DND-41 (cell line): ENCODE measurements around the gene FARP1.

ENCODE experiments used
- ATAC-seq: fragments of 200-7000 bp; cut with Tn5 transposase; 3 replicates; pipeline ENCODE4 v1.9.1; 2021; ENCODE audit warnings: low read depth; ENCODE audit not compliant: insufficient read depth
- DNase-seq: peaks from one replicate; pipeline ENCODE4 v3.0.0-alpha.2; 2020
- H2AFZ ChIP-seq: 2 replicates; pipeline ENCODE4 v1.6.0; 2012; ENCODE audit warnings: low read depth, low read length
- H3K27ac ChIP-seq: 2 replicates; pipeline ENCODE4 v1.5.1; 2012; ENCODE audit warnings: low read length, inconsistent platforms
- H3K27me3 ChIP-seq: fragments of 200-600 bp; sonication (generic); 2 replicates; pipeline ENCODE4 v1.6.0; 2012; ENCODE audit warnings: low read length, mild to moderate bottlenecking, inconsistent platforms; ENCODE audit not compliant: insufficient read depth, poor library complexity
- H3K36me3 ChIP-seq: 2 replicates; pipeline ENCODE4 v1.5.1; 2012; ENCODE audit warnings: low read length, inconsistent platforms; ENCODE audit not compliant: insufficient read depth
- H3K4me1 ChIP-seq: 2 replicates; pipeline ENCODE4 v1.5.1; 2012; ENCODE audit warnings: mild to moderate bottlenecking, low read length; ENCODE audit not compliant: insufficient read depth
- H3K4me2 ChIP-seq: 2 replicates; pipeline ENCODE4 v1.6.0; 2012; ENCODE audit warnings: mild to moderate bottlenecking, moderate library complexity, low read length, inconsistent platforms; ENCODE audit not compliant: insufficient read depth
- H3K4me3 ChIP-seq, 2 experiments: fragments of 200-600 bp in 1 of 2; shearing (Covaris generic) in 1 of 2; 2 replicates each; pipeline ENCODE4 v1.5.1; 2012 to 2016; ENCODE audit warnings: inconsistent platforms in 2 of 2, low read length in 2 of 2, mild to moderate bottlenecking in 2 of 2, low read depth in 1 of 2, moderate library complexity in 1 of 2
- H3K79me2 ChIP-seq: 2 replicates; pipeline ENCODE4 v1.6.0; 2012; ENCODE audit warnings: low read length, inconsistent platforms; ENCODE audit not compliant: insufficient read depth
- H3K9ac ChIP-seq: 2 replicates; pipeline ENCODE4 v1.6.0; 2012; ENCODE audit warnings: low read depth, mild to moderate bottlenecking, inconsistent platforms, low read length, moderate library complexity
- H3K9me3 ChIP-seq: 2 replicates; pipeline ENCODE4 v1.5.1; 2012; ENCODE audit warnings: low read length, moderate library complexity, mild to moderate bottlenecking, inconsistent platforms; ENCODE audit not compliant: insufficient read depth, severe bottlenecking
- H4K20me1 ChIP-seq: 2 replicates; pipeline ENCODE4 v1.6.0; 2012; ENCODE audit warnings: low read length; ENCODE audit not compliant: insufficient read depth
- EZH2 ChIP-seq: IDR thresholded peaks from 3 replicates; pipeline ENCODE4 v1.6.1; 2012; ENCODE audit warnings: borderline replicate concordance, low read depth, mild to moderate bottlenecking, moderate library complexity, low read length, inconsistent platforms; ENCODE audit not compliant: severe bottlenecking
- TF ChIP-seq, protein P1 (sequence below): IDR thresholded peaks from 2 replicates; pipeline ENCODE4 v1.5.1; 2012; ENCODE audit warnings: borderline replicate concordance, low read length, moderate library complexity, mild to moderate bottlenecking; ENCODE audit not compliant: poor library complexity, severe bottlenecking; ENCODE audit errors: extremely low read depth

FARP1 gene

DNA sequence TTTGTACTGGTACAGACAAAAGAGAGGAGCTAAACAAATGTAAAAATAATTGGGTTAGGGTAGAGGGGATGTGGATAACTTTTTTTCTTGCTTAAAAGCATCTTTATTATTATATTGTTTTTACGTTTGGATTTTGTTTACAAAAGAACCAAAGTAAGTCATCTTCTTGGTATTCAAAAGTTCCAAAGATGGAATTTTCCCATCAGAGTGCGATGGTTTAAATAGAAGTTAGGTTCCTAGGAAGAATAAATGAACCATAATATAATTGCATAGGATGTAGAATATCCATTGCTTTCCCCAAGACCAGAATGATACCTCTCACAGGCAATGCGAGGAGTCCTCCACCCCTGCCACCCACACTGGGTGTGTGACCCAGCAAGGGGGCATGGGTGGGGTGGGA lies 133.6 kb downstream of the FARP1 start:
- Histone ChIP-seq H3K4me3 (no peak overlapping the region), H2AFZ (no peak overlapping the region), H3K36me3 (no peaks in the 10 kb centered on the region), H3K27me3 (no peaks in the 10 kb centered on the region), H3K9ac (no peak overlapping the region), H3K4me2 (no peak overlapping the region), H3K4me1 (peaks cover 3% of the 10 kb centered on the region; the same call in 1 of the 2 replicates), H3K27ac (no peak overlapping the region), H3K79me2 (no peaks in the 10 kb centered on the region), H4K20me1 (no peaks in the 10 kb centered on the region), H3K9me3 (no peaks in the 10 kb centered on the region)
- ATAC-seq = no peak
- TF ChIP-seq, protein P1, sequence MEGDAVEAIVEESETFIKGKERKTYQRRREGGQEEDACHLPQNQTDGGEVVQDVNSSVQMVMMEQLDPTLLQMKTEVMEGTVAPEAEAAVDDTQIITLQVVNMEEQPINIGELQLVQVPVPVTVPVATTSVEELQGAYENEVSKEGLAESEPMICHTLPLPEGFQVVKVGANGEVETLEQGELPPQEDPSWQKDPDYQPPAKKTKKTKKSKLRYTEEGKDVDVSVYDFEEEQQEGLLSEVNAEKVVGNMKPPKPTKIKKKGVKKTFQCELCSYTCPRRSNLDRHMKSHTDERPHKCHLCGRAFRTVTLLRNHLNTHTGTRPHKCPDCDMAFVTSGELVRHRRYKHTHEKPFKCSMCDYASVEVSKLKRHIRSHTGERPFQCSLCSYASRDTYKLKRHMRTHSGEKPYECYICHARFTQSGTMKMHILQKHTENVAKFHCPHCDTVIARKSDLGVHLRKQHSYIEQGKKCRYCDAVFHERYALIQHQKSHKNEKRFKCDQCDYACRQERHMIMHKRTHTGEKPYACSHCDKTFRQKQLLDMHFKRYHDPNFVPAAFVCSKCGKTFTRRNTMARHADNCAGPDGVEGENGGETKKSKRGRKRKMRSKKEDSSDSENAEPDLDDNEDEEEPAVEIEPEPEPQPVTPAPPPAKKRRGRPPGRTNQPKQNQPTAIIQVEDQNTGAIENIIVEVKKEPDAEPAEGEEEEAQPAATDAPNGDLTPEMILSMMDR = no peak
- no peak for TF ChIP-seq EZH2
- DNase-seq = no peak

DNA sequence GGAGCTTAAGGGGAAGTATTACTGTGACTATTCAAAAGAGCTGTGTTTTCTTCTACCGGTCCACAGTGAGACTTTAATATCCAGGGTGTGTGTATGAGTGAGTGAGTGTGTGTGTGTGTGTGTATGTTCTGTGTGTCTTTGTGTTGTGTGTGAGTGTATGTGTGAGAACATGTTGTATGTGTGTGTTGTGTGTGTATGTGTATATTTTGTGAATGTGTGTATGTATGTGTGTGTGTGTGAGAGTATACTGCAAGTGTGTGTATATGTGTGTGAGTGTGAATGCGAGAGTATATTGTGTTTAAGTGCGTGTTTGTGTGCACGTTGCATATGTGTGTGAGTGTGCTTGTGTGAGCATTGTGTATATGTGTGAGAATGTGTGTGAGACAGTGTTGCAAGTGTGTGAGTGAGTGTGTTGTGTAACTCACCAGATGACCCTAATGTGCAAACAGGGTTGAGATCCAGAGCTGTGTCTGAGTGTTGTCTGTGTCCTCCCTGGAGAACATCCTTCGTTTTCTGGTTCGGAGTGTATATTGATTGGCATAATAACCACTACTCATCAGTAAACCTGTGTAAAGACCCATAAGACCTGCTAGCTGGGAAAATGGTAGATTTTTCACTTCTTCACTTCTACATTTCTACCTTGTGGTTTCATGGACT lies 135.3 kb downstream of the FARP1 start:
- DNase-seq (no peak), ATAC-seq (no peak)
- no peaks in the 10 kb centered on the region for H4K20me1 ChIP-seq

DNA sequence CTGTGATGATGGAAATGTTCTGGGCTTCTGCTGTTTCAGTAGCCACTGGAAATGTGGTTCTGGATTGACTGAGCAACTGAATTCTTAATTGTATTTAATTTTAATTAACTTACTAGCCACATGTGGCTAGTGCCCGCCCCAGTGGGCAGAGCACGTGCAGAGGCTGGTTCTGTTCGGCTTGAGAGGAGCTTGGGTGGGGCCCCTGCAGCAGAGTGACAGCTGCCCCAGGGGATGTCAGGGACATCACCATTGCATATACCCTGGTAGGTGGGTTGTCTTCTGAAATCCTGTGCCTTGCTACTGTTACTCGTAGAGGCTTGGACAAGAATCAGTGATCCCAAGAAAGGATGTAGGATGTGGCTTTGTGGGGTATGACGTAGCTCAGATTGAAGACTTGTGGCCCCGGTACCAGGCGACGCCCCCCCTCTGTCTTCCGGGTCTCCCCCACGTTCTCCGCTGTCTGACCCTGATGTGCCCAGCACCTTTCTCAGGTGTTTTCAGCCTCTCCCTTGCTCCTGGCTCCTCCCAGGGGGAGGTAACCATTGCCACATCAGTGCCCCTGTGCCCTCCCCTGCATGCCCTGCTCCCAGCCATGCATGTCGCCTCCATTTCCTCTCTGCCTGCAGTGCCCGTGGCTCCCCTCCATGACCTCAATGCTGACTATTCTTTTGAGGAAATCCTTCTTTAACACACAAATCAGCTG lies 136.7 kb downstream of the FARP1 start:
- no peak overlapping the region for H3K4me2 ChIP-seq
- H3K9me3 ChIP-seq = no peaks in the 10 kb centered on the region
- no peaks in the 10 kb centered on the region for H3K79me2 ChIP-seq
- DNase-seq = peak; percentile 4
- H3K4me3 ChIP-seq = no peak overlapping the region
- peaks cover 3% of the 10 kb centered on the region; the same call in 1 of the 2 replicates for H3K4me1 ChIP-seq
- H3K27ac ChIP-seq = no peak overlapping the region
- peaks cover 8% of the 10 kb centered on the region for H3K27me3 ChIP-seq
- peak; percentile 40; the same call in 1 of the 3 replicates for ATAC-seq
- no peaks in the 10 kb centered on the region for H3K36me3 ChIP-seq
- TF ChIP-seq EZH2 = no peak
- TF ChIP-seq, protein P1 = no peak
- H2AFZ ChIP-seq = peak overlapping the region; percentile 55; the same call in 1 of the 2 replicates
- H3K9ac ChIP-seq = no peak overlapping the region
- H4K20me1 ChIP-seq = no peaks in the 10 kb centered on the region

More for the DNA sequence above, 135.3 kb downstream of the FARP1 start:
- Histone ChIP-seq H3K27ac (no peak overlapping the region), H3K9ac (no peak overlapping the region), H3K27me3 (peaks cover 2% of the 10 kb centered on the region), H3K9me3 (no peaks in the 10 kb centered on the region), H3K4me2 (no peak overlapping the region), H3K4me1 (peaks cover 3% of the 10 kb centered on the region; the same call in 1 of the 2 replicates), H3K79me2 (no peaks in the 10 kb centered on the region), H3K4me3 (no peak overlapping the region), H3K36me3 (no peaks in the 10 kb centered on the region), H2AFZ (no peak overlapping the region)
- TF ChIP-seq EZH2 = no peak
- TF ChIP-seq, protein P1 = no peak
